Measurements from ENCODE around the gene KCNQ2.
A peak's percentile ranks its signal among the peaks of the same experiment; 100 is the strongest.

The KCNQ2 gene

DNA sequence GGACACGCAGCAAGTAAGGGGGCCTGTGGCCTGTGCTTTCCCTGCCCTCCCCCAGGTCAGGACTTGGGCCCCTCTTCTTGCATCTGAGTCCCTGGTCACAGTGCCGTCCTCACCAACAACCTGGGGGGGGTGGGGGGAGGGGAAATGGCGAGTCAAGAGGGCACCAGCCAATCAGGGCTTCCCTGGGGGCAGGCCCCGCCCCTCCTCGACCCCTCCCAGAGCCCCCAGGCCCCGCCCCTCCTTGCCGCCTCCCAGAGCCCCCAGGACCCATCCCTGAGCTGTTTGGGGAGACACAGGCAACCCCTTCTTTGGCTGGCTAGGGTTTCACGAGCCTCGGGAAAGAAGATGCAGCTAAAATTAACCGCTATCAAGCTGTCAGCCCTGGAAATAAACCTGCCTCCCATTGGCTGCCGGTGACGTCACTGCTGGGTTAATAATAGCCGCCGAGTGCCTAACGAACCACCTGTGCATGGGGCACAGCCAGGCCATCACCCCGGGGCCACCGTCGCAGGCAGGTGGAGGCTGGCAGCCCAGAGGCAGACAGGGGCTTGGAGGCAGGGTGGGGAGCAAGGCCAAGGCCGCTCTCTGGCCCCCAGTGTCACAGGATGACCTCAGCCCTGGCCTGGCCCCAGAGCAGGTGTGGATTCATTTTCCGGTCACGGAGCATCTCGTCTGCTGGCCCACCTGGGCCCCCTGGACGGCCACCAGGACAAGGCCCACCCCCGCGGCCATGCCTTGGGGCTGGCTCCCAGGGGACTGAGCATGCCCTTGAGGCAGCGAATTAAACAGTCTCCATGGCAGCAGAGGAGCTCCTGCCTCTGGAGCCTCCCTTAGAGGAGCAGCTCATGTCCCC lies 29.6 kb upstream of the KCNQ2 start:
- DNase-seq: peak; percentile 84

DNA sequence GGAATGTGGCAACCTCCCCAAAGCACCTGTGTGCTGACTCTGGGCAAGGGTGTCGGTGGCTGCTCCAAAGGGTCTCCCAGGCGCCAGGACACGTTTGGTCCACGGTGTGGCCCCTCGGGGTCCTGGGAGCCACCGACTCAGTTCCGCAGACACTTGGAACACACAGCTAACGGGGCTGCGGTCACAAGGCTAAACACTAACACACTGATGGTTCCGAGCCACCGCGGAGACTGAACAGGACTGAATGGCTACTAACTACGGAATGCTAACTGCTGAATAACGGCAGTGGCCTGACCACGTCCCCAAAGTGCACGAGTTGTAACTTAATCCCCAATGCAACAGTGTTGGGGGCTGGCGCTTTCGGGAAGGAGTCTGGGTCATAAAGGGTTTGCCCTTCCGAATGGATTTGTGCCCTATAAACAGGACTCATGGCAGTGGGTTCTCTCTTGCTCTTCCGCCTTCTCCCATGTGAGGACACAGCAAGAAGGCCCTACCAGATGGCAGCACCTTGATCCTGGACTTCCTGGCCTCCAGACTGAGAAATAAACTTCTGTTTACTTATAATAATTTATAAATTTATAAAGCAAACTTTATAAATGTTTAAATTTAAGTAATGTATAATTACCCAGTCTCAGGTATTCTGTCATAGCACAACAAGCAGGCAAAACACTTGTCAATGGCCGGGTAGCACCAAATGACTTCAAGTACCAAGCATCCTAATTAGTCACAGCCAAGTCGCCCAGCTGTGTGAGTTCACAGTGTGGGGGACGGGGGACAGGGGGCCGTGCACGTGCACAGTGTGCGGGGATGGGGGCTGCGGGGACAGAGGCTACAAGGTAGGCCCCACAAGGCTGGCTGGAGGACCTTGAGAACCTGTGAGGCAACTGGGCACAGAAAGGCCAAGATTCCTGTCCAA lies 28.7 kb upstream of the KCNQ2 start:
- DNase-seq: no peak

DNA sequence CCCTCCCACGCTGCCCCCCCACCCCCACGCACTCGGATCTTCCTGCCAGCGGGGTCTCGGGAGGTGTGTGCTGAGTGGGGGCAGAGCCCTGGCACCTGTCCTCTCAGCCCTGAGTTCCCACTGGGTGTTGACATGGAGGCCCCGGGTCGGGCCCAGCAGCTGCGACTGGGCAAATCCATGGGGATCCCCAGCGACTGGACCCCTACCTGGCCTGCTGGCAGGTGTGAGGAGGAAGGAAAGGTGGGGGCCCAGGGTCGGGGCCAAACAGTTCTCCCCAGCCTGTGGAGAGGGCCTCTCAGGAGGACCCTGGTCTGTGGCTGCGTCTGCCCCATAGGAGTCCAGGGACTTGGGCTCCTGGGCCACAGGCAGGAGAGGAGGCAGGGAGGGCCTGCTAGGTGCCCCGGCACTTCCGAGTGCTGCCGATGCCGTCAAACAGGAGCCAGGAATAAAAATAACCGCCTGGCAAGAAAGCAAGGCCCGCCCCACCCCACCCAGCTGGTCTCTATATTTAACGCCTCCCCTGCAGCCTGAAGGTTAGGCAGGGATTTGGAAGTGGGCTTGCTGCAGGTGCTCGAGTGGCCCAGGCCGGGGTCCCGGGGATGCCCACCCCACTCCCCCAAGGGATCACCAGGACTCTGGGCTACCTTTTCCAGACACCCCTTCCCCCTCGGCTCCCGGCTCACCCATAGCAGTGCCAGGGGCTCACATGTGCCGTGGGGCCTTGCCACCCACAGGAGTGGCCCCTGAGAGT lies 27.9 kb upstream of the KCNQ2 start:
- DNase-seq: no peak

DNA sequence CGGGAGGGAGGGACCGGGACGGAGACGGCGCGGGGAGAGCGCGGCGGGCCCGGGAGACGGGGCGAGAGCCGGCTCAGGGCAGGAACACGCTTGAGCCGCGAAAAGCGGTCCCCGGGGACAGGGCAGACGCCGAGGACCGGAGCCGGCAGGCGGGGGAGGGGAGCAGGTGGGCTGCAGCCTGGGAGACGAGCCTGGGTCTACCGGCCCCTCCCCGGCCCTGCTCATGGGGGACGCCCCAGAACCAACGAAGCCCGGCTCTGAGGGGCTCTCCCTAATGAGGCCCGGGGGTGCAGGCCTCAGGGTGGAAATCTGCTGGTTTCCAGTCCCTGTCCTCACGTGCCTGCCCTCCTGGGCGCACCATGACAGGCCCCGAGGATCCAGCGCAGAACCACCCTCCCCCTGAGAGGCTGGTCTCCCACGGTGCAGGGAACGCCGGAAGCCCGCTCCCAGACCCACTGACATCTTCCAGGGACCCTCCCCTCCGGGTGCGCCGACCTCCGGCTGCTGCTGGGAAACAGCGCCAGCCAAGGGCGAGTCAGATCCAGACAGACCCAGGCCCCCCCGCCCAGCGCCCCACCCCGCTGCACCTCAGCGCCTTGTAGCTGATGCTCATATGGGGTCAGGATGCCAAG lies 27.0 kb upstream of the KCNQ2 start:
- DNase-seq: peak; percentile 65

DNA sequence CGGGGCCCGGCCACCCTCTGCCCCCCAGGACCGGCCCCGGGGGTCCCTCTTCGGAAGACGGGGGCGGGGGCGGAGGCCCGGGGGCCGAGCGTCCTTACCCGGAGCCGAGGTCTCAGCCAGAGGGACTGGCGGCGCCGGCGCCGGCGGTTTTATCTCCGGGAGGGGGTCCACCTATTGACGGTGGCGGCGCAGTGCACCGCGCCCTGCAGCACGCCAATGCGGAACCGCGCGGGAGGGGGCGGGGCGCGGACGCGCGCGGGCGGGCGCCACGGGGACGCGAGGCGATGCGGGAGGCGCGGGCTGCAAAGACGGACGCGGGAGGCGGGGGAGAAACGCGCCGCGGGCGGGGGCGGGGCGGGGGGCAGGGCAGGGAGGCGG lies 26.5 kb upstream of the KCNQ2 start, which contains the start of gene EEF1A2:
TSS of gene EEF1A2 (minus strand) at position 124 of the 378 bp plus-strand sequence. CDS start 1,320 bp downstream, outside the sequence.
- peak; percentile 72 for DNase-seq

DNA sequence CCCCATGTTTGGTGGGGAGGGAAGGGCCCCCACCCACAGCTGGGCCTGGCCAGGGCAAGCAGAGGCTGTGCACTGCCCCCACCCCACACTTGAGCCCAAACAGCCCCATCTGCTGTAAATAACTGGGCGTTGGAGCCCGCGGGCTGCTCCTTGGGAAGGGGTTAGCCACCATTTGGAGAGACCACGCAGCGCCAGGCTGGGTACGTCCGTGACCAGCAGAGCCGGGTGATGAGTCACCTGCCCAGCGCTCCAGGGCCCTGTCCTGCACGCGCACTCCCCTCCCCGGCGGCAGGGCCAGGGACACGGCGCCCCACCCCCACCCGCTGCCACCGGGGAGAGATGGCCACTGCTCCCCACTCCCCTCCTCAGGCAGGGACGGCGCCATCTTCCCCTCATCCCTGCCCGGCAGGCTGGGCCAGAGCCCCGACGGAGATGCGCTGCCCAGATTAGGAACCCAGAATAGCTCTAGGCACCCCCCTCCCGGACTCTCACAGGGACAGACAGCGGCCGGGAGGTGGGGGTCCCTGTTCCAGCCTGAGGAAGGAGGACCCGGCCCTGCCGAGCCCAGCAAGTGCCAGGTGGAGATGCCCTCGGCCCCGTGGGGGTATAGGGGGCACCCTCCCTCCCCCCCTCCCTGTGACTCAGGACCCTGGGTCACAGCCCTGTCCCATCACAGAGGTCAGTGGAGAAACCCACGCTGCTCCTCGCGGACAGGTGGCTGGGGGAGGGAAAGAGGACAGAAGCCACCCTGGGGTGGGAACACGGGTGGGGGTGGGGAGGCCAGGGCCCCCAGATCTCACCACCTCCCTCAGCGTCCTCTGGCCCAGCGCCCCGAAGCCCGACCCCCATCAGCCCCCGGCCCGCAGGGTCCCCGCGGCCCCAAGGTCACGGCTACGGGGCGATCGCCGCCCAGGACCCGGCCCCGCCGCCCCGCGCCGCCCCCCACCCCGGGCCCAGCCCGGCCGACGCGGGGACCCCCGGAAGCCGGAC lies 25.8 kb upstream of the KCNQ2 start:
- DNase-seq: peak; percentile 58

DNA sequence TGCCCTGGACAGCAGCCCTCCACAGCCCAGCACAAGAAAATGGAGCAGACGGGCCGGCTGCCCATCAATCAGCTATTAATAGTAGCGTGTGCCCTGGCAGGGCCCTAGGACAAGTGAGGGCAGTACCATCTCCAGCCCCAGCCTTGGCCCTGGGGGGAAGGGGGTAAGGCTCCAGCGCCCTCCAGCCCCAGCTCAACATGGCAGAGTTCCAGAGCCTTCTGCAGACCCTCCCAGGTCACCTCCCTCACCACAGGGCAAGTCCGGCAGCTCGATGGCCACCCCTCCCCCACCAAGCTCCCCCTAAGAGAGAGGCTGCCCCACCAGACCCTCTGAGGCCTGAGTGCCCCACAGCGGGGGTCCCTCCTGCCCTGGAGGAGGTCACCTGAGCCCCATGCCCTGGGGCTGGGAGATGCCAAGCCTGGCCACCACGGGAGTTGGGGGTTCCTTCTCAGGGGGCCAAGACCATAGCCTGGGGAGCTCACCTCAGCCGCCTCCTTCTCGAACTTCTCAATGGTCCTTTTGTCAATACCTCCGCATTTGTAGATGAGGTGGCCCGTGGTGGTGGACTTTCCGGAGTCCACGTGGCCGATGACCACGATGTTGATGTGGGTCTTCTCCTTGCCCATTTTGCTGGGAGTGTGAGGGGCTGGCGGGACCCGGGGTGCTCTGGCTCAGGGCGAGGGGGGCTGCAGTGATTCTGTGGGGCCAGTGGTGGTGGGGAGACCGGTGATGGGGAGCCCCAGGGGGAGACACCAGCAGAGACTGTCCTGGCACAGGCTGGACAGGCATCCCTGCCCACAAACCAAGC lies 24.9 kb upstream of the KCNQ2 start:
- DNase-seq: no peak

DNA sequence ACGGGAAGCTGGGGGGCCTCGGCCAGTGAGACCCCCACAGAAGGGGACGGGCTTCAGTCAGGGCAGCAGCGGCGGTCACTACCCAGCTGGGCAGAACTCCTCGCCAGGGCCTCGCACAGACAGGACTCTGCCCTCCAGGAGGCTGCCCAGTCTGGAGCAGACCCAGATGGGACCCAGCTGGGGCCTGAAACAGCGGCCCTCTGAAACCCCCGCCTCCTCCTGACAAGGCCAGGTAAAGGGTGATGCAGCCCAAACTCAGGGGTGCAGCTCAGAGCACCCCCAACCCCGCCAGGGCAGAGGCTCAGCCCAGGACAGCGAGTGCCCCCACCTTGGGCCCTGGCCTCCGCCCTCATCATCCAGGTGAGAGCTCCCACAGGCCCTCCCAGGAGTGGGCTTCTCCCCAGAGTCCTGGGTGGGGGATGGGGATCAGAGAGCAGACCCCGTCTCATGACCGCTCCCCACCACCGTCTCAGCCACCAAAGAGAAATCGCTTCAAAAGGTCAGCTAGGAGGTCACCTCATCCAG lies 24.2 kb upstream of the KCNQ2 start:
- no peak for DNase-seq

DNA sequence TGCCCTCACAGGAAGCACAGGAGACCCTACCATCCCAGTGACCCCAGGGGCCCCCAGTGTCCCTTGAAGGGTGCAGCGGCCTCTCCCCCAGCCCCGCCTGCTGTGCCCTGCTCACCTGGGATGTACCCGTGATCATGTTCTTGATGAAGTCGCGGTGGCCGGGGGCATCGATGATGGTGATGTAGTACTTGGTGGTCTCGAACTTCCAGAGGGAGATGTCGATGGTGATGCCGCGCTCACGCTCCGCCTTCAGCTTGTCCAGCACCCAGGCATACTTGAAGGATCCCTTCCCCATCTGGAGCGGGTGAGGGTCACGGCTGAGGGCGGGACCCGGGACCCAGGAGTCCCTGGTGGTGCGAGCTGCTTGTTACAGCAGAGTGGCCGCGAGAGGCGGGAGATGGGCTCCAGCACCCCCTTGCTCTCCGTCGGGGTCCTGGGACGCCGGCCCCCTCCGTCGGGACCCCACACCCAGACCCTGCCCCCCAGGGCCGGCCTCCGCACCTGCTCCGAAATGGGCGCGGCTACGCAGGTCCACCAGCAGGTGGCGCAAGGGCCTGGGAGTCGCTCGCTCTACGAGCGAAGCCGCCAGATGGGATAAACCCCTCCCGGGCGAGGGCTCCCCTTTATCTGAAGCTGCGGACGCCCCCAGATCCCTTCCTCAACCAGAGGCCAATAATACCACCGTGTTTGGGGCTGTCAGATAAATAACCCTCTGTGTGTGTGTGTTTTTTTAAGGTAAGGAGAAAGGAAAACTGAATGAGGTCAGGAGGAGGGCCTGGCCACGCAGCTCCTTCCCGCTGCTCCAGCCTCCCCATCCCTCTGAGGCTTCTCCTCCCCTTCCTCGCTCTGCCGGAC lies 23.5 kb upstream of the KCNQ2 start:
- peak; percentile 81 for DNase-seq

DNA sequence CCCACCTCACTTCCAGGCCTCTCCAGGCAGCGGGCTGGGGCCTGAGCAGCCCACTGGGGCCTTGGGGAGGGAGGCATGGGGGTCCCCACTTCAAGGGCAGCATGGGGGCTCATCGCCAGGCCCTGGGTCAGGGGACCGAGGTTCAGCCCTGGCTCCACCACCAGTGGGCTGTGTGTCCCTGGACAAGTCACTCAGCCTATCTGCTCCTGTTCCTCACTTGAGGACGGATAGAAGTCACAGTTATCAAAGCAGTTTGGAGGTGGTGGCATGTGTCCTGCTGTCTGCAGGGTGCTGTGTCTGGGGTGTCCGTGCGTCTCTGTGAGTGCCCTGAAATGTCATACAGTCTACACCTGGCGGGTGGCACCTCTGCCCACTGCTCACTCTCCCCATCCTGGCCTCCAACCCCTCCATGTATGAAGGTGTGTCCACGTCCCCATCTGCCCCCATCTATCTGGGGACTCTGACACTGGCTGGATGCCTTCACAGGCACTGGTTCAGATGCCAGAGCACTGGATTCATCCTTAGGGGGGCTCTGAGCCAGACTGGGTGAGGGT lies 22.8 kb upstream of the KCNQ2 start:
- no peak for DNase-seq

DNA sequence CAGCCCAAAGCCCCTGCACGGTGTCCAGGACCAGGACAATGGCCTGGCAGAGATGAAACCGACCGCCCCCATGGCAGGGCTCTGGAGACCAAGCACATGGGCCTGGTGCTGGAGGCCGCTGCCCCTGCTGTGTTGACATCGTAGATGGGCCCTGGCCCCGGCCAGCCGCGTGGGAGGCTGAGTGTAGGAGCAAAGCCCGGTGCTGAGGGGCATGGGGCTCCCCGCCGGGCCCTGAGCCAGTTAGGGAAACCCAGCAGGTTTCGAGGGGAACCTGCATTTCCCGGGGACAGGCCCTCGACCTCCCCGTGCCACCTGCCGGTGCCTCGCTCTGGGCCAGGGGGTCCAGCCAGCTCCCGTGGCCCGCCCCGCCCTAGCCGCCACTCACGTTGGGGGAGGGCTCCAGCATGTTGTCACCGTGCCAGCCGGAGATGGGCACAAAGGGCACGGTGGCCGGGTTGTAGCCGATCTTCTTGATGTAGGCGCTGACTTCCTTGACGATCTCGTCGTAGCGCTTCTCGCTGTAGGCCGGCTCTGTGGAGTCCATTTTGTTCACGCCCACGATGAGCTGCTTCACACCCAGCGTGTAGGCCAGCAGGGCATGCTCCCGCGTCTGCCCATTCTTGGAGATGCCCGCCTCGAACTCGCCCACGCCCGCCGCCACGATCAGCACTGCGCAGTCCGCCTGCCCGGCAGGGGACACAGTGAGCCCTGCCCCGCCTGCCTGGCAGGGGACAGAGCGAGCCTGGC lies 22.1 kb upstream of the KCNQ2 start:
- no peak for DNase-seq

DNA sequence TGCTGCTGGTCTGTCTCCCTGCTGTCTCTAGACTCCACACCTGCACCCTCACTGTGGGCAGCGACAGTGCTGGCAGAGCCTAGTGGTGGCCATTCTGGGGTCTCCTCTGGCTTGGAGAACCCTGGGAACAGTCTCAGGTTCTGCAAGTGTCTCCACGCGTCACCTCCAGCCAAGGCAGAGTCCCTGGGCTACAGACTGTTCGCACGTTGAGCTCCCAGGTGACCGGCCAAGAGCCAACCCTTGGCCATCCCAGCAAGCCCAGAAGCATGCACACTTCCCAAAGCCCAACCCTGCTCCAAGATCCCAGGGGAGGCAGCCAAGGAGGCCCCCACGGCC lies 21.6 kb upstream of the KCNQ2 start:
- DNase-seq: no peak

DNA sequence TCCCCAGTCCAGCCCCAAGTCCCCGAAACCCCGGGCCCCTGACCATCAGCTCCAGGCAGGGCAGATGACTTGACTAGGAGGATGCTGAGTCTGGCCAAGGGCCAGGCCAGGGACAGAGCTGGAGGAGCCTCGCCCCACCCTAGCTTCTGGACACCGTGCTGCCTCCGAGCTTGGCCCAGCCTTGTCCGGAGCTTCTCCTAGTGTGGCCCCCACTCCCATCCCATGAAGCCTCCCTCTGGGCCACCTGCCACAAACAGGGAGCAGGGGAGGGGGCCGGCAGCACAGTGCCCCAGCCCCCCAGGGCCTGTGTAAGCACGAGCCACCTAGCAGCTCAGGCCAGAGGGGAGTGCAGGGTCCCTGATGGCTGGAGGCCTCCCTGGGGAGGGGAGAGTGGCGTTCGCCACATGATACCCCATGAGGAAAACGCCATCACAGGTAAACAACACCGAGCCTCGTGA lies 21.1 kb upstream of the KCNQ2 start:
- no peak for DNase-seq

DNA sequence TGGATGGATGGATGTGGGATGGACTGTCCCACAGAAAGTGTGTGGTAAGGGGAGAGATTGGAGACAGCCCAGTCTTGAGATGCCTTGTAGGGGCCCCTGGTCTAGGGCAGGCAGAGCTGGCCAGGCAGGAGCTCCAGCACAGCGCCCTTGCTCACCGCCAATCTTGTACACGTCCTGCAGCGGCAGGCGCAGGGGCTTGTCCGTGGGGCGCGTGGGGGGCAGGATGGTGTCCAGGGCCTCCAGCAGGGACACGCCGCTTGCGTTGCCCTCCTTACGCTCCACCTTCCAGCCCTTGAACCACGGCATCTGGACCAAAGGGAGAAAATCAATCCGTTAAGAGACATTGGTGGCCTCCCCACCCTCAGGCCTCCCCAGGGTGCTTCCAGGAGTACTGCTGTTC lies 20.5 kb upstream of the KCNQ2 start:
- no peak for DNase-seq

DNA sequence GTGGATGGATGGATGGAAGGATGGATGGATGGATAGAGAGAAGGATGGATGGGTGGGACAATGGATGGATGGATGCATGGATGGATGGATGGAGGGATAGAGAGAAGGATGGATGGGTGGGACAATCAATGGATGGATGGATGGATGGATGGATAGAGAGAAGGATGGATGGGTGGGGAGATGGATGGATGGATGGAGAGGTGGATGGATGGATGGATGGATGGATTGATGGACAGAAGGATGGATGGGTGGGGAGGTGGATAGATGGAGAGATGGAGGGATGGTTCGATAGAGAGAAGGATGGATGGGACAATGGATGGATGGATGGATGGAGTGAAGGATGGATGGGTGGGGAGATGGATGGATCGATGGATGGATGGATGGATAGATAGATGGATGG lies 20.1 kb upstream of the KCNQ2 start:
- DNase-seq: no peak

DNA sequence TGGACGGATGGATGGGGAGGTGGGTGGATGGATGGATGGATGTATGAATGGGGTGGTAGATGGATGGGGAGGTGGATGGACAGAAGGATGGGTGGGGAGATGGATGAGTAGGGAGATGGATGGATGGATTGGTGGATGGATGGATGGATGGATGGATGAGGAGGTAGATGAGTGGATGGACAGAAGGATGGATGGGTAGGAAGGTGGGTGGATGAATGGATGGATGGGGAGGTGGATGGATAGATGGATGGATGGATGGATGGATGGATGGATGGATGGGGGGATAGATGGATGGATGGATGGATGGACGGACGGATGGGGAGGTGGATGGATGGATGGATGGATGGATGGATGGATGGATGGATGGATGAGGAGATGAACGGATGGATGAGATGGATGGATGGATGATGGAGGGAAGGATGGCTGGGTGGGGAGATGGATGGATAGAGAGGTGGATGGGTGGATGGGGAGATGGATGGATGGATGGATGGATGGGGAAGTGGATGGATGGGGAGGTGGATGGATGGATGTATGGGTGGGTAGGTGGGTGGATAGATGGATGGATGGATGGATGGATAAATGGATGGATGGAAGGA lies 19.3 kb upstream of the KCNQ2 start:
- DNase-seq: no peak

DNA sequence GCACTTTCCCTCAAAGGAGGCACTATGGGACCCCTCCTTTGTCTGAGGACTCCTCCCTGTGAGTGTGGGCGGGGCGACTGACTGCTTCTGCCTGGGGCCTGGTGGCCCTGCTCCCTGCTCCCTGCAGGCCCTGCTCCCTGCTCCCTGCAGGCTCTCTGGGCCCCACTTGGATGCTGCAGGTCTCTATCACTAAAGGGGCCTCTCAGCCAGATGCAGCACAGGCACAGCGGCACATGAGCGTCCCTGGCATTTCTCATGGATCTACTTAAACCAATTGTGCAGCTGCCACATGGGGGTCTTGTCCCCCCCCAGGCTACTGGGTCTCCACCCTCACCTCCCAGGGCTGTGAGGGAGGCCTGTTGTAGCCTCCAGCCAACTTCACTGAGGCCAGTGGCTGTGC lies 18.6 kb upstream of the KCNQ2 start:
- DNase-seq: no peak

DNA sequence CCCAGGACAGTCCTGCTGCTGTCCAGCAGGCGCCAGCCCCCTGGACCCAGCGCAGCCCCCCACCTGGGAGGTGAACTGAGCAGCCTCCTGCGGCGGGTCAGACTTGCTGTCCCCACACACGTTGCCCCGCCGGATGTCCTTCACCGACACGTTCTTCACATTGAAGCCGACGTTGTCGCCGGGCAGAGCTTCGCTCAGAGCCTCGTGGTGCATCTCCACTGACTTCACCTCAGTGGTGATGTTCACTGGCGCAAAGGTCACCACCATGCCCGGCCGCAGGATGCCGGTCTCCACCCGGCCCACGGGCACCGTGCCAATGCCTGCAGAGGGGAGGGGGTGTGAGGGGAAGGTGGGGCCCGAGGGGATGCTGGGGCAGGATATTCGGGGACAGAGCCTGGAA lies 18.0 kb upstream of the KCNQ2 start:
- DNase-seq: no peak

All from NCI-H82 (cell line).